CD14-positive monocyte (primary cell): ENCODE measurements around the gene RHOC. TPM values are rescaled to one million over a fixed set of nuclear protein-coding genes. Genes with fewer than 3 reads are reported as not detected.

Experiments used
- DNase-seq, 3 donors: peaks; one replicate each; pipeline ENCODE4 v3.0.0-alpha.2; 2011 to 2022
- H2AFZ ChIP-seq: 2 replicates; pipeline ENCODE4 v1.6.0; 2012; ENCODE audit warnings: mild to moderate bottlenecking, low read depth, low read length, inconsistent platforms; ENCODE audit not compliant: insufficient read depth, poor library complexity, severe bottlenecking
- H3K27ac ChIP-seq, 2 donors: 1 replicate in 1 of 2; 2 replicates in 1 of 2; pipeline ENCODE4 v1.5.1; 2012 to 2013; ENCODE audit warnings: low read length in 2 of 2, control low read depth in 1 of 2, inconsistent platforms in 1 of 2, low read depth in 1 of 2, mild to moderate bottlenecking in 1 of 2
- H3K27me3 ChIP-seq, 2 donors: one replicate each; pipeline versions ENCODE4 v1.6.0 to v1.6.1; 2011 to 2013; ENCODE audit warnings: low read length in 2 of 2; ENCODE audit not compliant: control insufficient read depth in 2 of 2, insufficient read depth in 2 of 2
- H3K36me3 ChIP-seq, 2 donors: replicated peaks in 1 of 2; 1 replicate in 1 of 2; 2 replicates in 1 of 2; pipeline versions ENCODE4 v1.5.1 to v1.6.1; 2012 to 2013; ENCODE audit warnings: low read length in 2 of 2, control low read depth in 1 of 2, inconsistent platforms in 1 of 2, mild to moderate bottlenecking in 1 of 2; ENCODE audit not compliant: insufficient read depth in 2 of 2, control insufficient read depth in 1 of 2
- H3K4me1 ChIP-seq, 2 donors: 1 replicate in 1 of 2; 2 replicates in 1 of 2; pipeline versions ENCODE4 v1.5.1 to v1.6.1; 2012 to 2013; ENCODE audit warnings: low read length in 2 of 2, control low read depth in 1 of 2, inconsistent platforms in 1 of 2, mild to moderate bottlenecking in 1 of 2, moderate library complexity in 1 of 2; ENCODE audit not compliant: insufficient read depth in 2 of 2, control insufficient read depth in 1 of 2
- H3K4me2 ChIP-seq: replicated peaks from 2 replicates; pipeline ENCODE3; 2012; ENCODE audit warnings: low read length, moderate library complexity, mild to moderate bottlenecking; ENCODE audit not compliant: poor library complexity, severe bottlenecking; ENCODE audit errors: extremely low read depth
- H3K4me3 ChIP-seq, 3 experiments: fragments of 200-600 bp in 1 of 3; sonication (generic) in 1 of 3; replicated peaks in 1 of 3; 1 replicate in 2 of 3; 2 replicates in 1 of 3; pipeline ENCODE4 v1.5.1; 2011 to 2013; ENCODE audit warnings: low read length in 3 of 3, mild to moderate bottlenecking in 3 of 3, control low read depth in 2 of 3, low read depth in 2 of 3, inconsistent platforms in 1 of 3, moderate library complexity in 1 of 3
- H3K79me2 ChIP-seq: 2 replicates; pipeline ENCODE4 v1.6.0; 2012; ENCODE audit warnings: mild to moderate bottlenecking, control low read depth, inconsistent platforms, low read length, moderate library complexity; ENCODE audit not compliant: insufficient read depth
- H3K9ac ChIP-seq: 2 replicates; pipeline ENCODE4 v1.6.0; 2017; ENCODE audit warnings: low read length, mild to moderate bottlenecking; ENCODE audit not compliant: insufficient read depth, poor library complexity, severe bottlenecking
- H3K9me3 ChIP-seq, 2 donors: replicated peaks in 1 of 2; 1 replicate in 1 of 2; 2 replicates in 1 of 2; pipeline versions ENCODE4 v1.5.1 to v1.6.1; 2012 to 2013; ENCODE audit warnings: low read length in 2 of 2, control low read depth in 1 of 2; ENCODE audit not compliant: control insufficient read depth in 1 of 2, insufficient read depth in 1 of 2
- H4K20me1 ChIP-seq: 2 replicates; pipeline ENCODE4 v1.6.0; 2012; ENCODE audit warnings: mild to moderate bottlenecking, low read length, control low read depth, moderate library complexity; ENCODE audit not compliant: insufficient read depth
- H3K27ac Mint-ChIP-seq, 7 donors: one replicate each; pipeline ENCODE4 v1.8.0; 2020; ENCODE audit warnings: mild to moderate bottlenecking in 7 of 7, mixed read lengths in 7 of 7, moderate library complexity in 6 of 7, inconsistent platforms in 2 of 7
- H3K27me3 Mint-ChIP-seq, 3 donors: one replicate each; pipeline ENCODE4 v1.8.0; 2021 to 2022; ENCODE audit warnings: low read depth in 3 of 3, mild to moderate bottlenecking in 3 of 3, mixed read lengths in 3 of 3, moderate library complexity in 3 of 3, inconsistent platforms in 1 of 3
- H3K36me3 Mint-ChIP-seq, 2 donors: one replicate each; pipeline ENCODE4 v1.8.0; 2020; ENCODE audit warnings: mixed read lengths in 2 of 2, inconsistent platforms in 1 of 2, mild to moderate bottlenecking in 1 of 2
- H3K4me1 Mint-ChIP-seq: one replicate; pipeline ENCODE4 v1.8.0; 2020; ENCODE audit warnings: mild to moderate bottlenecking, mixed read lengths
- H3K4me3 Mint-ChIP-seq, 2 donors: one replicate each; pipeline ENCODE4 v1.8.0; 2020; ENCODE audit warnings: mild to moderate bottlenecking in 2 of 2, mixed read lengths in 2 of 2, moderate library complexity in 1 of 2
- H3K9me3 Mint-ChIP-seq, 7 donors: one replicate each; pipeline ENCODE4 v1.8.0; 2020 to 2022; ENCODE audit warnings: mixed read lengths in 7 of 7, mild to moderate bottlenecking in 6 of 7, moderate library complexity in 6 of 7, inconsistent platforms in 2 of 7
- WGBS: methylation state at CpG from one replicate; pipeline ENCODE4 v1.1.5; 2013; ENCODE audit warnings: missing lambda C conversion rate; ENCODE audit not compliant: insufficient coverage; 5-methylcytosine and 5-hydroxymethylcytosine counted together
- intact Hi-C, 2 donors: fragments of 100-400 bp; cut with micrococcal nuclease; formaldehyde crosslinking; loops; one replicate each; pipeline versions ENCODE4 v1.15.0 to v1.15.1; 2023
- polyA plus RNA-seq, 3 donors: library from polyadenylated mRNA; depleted of rRNA in 1 of 3; unstranded in 2 of 3; stranded (reverse) in 1 of 3; fragments of 300-500 nt in 2 of 3; fragments of >200 nt in 1 of 3; fragmentation: Illumina TruSeq in 2 of 3; gene quantifications; 1 replicate in 2 of 3; 2 replicates in 1 of 3; pipeline ENCODE4 v1.2.3, GENCODE V29; 2012 to 2021
- TF ChIP-seq, protein P1 (sequence below): fragments of 200-600 bp; IDR thresholded peaks from one replicate; pipeline ENCODE4 v1.8.0; 2022; ENCODE audit warnings: antibody characterized with exemption, mild to moderate bottlenecking

Gene RHOC
- polyA plus RNA-seq, 3 donors = 78.9 to 119 (median 91.5) TPM

DNA sequence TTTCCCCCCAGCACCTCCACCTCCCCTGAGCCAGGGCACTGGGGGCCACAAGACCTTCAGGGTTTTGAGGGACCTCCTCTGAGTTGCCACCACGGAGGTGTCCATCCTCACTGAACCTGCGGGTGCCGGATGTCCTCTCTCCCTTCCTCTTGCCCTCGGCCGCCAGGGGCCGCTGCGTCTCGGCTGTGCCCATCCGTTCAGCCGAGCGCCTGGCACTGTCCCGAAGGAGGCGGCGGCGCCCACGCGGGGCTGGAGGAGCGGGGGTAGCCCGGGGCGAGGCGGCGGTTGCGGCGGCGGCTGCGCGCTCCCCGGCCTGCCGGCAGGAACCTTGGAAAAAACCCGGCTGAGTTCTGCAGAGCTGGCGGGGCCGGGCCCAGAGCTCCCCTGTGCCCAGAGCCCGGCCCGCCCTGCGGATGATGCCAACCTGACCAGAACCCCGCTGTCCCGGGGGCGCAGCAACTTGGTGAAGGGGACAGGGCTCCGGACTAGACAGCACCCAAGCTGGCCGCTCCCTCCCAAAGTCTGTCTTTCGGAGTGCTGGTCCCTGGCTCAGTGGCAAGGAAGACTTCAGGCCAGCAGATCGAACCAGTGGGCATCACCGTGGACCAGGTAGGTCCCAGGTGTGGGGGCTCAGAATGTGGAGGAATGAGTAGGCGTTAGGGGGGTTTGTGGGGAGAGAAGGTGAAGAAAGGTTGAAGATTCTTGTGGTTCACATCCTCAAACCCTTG lies 11.9 kb upstream of the RHOC start:
- Histone ChIP-seq H3K4me1 (peaks cover 38 to 46% of the 10 kb centered on the region in 2 donors), H3K9ac (no peak overlapping the region), H3K9me3 (no peaks in the 10 kb centered on the region), H3K27me3 (peaks cover 0 to 9% of the 10 kb centered on the region in 2 donors), H3K79me2 (no peaks in the 10 kb centered on the region), H4K20me1 (no peaks in the 10 kb centered on the region), H2AFZ (peak overlapping the region; percentile 40), H3K36me3 (no peaks in the 10 kb centered on the region), H3K4me2 (peak overlapping the region; percentile 37), H3K4me3 (no peak overlapping the region), H3K27ac (no peak overlapping the region)
- 22% methylated on average over 43 of the region's 44 CpGs for WGBS
- intact Hi-C loops = loop anchor here (5.0 to 10.0 kb wide), 5 partner anchors 88 to 1566 kb away; partner anchors contain the start of genes LRIG2 (in 1 of the 2) and SLC16A1 (in 1 of the 2)
- peak overlapping the region in 1 of 2 donors; percentile 79 for H3K4me3 Mint-ChIP-seq
- no peak overlapping the region for H3K27ac Mint-ChIP-seq
- H3K36me3 Mint-ChIP-seq = peaks cover 0 to 1% of the 10 kb centered on the region in 2 donors
- peak; percentile 57 to 69 (median 65) for DNase-seq
- TF ChIP-seq, protein P1, sequence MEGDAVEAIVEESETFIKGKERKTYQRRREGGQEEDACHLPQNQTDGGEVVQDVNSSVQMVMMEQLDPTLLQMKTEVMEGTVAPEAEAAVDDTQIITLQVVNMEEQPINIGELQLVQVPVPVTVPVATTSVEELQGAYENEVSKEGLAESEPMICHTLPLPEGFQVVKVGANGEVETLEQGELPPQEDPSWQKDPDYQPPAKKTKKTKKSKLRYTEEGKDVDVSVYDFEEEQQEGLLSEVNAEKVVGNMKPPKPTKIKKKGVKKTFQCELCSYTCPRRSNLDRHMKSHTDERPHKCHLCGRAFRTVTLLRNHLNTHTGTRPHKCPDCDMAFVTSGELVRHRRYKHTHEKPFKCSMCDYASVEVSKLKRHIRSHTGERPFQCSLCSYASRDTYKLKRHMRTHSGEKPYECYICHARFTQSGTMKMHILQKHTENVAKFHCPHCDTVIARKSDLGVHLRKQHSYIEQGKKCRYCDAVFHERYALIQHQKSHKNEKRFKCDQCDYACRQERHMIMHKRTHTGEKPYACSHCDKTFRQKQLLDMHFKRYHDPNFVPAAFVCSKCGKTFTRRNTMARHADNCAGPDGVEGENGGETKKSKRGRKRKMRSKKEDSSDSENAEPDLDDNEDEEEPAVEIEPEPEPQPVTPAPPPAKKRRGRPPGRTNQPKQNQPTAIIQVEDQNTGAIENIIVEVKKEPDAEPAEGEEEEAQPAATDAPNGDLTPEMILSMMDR = peak; percentile 92
- H3K4me1 Mint-ChIP-seq = peaks cover 35% of the 10 kb centered on the region
- H3K9me3 Mint-ChIP-seq = no peaks in the 10 kb centered on the region
- H3K27me3 Mint-ChIP-seq = peaks cover 15 to 33% (median 20%) of the 10 kb centered on the region in 3 donors

DNA sequence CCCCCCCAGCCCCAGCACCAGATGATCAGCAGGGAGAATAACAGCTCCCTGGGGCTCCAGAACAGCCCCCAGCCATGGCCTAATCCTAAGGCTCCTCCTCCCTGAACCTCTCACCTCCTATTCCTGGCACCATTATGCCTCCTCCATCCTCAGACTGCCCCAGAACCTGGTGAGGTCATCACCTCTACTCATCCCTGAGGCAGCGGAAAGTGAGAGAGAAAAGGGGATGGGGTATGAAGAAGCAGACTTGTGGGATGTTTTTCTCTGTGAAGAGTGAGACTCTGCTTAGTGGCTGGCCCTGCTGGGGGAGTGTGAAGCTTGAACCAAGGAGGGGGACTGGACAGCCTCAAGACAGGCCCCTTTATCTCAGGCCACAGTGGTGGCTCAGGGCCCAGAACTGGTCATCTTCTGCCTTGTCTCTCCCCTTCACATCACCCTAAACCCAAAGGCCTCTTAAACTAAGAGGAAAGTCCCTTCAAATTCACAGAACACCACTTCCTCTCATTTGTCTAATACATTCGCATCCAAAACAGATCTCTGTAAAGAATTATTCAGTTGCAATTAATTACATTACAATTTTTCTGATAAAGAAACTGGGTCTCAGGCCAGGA lies 10.4 kb upstream of the RHOC start:
- Histone ChIP-seq H3K27me3 (peaks cover 0 to 9% of the 10 kb centered on the region in 2 donors), H3K4me2 (no peak overlapping the region), H3K36me3 (no peaks in the 10 kb centered on the region), H3K4me1 (peaks cover 35 to 40% of the 10 kb centered on the region in 2 donors), H3K4me3 (no peak overlapping the region), H2AFZ (no peak overlapping the region), H3K27ac (no peak overlapping the region), H4K20me1 (no peaks in the 10 kb centered on the region), H3K9me3 (no peaks in the 10 kb centered on the region), H3K9ac (no peak overlapping the region), H3K79me2 (no peaks in the 10 kb centered on the region)
- Mint-ChIP-seq H3K4me3 (peak overlapping the region in 1 of 2 donors; percentile 39), H3K36me3 (peaks cover 0 to 1% of the 10 kb centered on the region in 2 donors), H3K27me3 (peaks cover 20 to 40% (median 21%) of the 10 kb centered on the region in 3 donors), H3K27ac (no peak overlapping the region), H3K4me1 (peaks cover 30% of the 10 kb centered on the region), H3K9me3 (no peaks in the 10 kb centered on the region)
- DNase-seq = no peak
- TF ChIP-seq, protein P1 = no peak
- no CpG with 5 or more reads among the region's 2 CpGs for WGBS
- intact Hi-C loops = loop anchor here (2.0 to 10.0 kb wide), 6 partner anchors 87 to 1567 kb away; partner anchors contain the start of genes LRIG2 (in 1 of the 2) and SLC16A1 (in 1 of the 2)
